Measurements from ENCODE around the gene MAST4.

The MAST4 gene

DNA sequence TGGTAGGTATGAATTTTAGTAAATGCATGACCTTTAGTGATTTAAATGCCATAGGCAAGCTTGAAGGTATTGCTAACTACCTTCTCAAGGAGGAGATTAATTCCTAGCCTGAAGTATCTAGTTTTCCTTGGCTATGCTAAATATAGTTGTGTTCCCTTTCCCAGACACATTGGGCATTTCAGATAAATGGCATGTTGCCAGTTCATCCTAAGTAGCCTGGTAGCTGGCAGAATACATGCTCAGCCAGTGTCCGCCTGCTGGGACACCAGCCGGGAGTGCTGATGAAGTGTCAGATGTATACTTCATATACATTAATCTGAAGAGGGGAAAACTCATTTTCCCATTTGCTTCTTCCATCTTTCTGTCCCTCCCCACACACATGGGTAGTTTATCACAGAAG is 196.9 kb downstream of the MAST4 start:
- Histone ChIP-seq H3K36me3 (ENCODE audit: control insufficient read depth in 2 of 2, insufficient read depth in 1 of 2, low read length in 2 of 2) (no peaks in the 10 kb centered on the region), H3K4me3 (ENCODE audit: low read depth, low read length) (no peak overlapping the region), H3K4me1 (ENCODE audit: control insufficient read depth, insufficient read depth, low read length) (no peaks in the 10 kb centered on the region), H3K9me3 (ENCODE audit: control insufficient read depth, insufficient read depth, low read depth, low read length) (no peaks in the 10 kb centered on the region), H3K27ac (ENCODE audit: extremely low read depth, low read depth, low read length) (no peak overlapping the region)
- ChIA-PET CTCF (no interaction called here), POLR2A (no interaction called here)
- TF ChIP-seq ZNF596 (tag by site-specific recombination; IDR thresholded peaks at IDR 0.05), result no peak
- TF ChIP-seq ZNF530 (tag by site-specific recombination; IDR thresholded peaks at IDR 0.05; ENCODE audit: low read depth), result no peak
- no peak for TF ChIP-seq ZNF830 (tag by site-specific recombination; IDR thresholded peaks at IDR 0.05; ENCODE audit: low read depth)
- TF ChIP-seq KLF8 (tag by site-specific recombination; IDR thresholded peaks at IDR 0.05), result no peak
- TF ChIP-seq ZNF624 (tag by site-specific recombination; IDR thresholded peaks at IDR 0.05), result no peak
- TF ChIP-seq ZNF112 (tag by site-specific recombination; IDR thresholded peaks at IDR 0.05), result no peak
- no peak for TF ChIP-seq ZNF394 (tag by site-specific recombination; IDR thresholded peaks at IDR 0.05; ENCODE audit: borderline replicate concordance)
- no peak for TF ChIP-seq BCL11A (tag by site-specific recombination; IDR thresholded peaks at IDR 0.05; ENCODE audit: low read depth)
- TF ChIP-seq KLF9 (tag by site-specific recombination; IDR thresholded peaks at IDR 0.05; ENCODE audit: low read depth), result no peak
- TF ChIP-seq ZBTB20 (tag by site-specific recombination; IDR thresholded peaks at IDR 0.05), result no peak
- TF ChIP-seq YY2 (tag by site-specific recombination; IDR thresholded peaks at IDR 0.05), result no peak
- no peak for TF ChIP-seq KLF7 (tag by site-specific recombination; IDR thresholded peaks at IDR 0.05; ENCODE audit: borderline replicate concordance)

GRCh38 chr5:66795682-66796081 is 199.5 kb downstream of the MAST4 start:
- ChIA-PET CTCF (interaction anchor here (1.3 to 1.6 kb wide), 3 partner anchors 10 to 489 kb away, joined by 4 to 7 read pairs (median 6); no protein-coding TSS in a partner anchor), POLR2A (no interaction called here)
- Histone ChIP-seq H3K27ac (ENCODE audit: extremely low read depth, low read depth, low read length) (no peak overlapping the region), H3K4me1 (ENCODE audit: control insufficient read depth, insufficient read depth, low read length) (no peaks in the 10 kb centered on the region), H3K4me3 (ENCODE audit: low read depth, low read length) (no peak overlapping the region), H3K9me3 (ENCODE audit: control insufficient read depth, insufficient read depth, low read depth, low read length) (no peaks in the 10 kb centered on the region), H3K36me3 (ENCODE audit: control insufficient read depth in 2 of 2, insufficient read depth in 1 of 2, low read length in 2 of 2) (no peaks in the 10 kb centered on the region)
- no peak for TF ChIP-seq ZBTB21 (tag by site-specific recombination; IDR thresholded peaks at IDR 0.05)

DNA sequence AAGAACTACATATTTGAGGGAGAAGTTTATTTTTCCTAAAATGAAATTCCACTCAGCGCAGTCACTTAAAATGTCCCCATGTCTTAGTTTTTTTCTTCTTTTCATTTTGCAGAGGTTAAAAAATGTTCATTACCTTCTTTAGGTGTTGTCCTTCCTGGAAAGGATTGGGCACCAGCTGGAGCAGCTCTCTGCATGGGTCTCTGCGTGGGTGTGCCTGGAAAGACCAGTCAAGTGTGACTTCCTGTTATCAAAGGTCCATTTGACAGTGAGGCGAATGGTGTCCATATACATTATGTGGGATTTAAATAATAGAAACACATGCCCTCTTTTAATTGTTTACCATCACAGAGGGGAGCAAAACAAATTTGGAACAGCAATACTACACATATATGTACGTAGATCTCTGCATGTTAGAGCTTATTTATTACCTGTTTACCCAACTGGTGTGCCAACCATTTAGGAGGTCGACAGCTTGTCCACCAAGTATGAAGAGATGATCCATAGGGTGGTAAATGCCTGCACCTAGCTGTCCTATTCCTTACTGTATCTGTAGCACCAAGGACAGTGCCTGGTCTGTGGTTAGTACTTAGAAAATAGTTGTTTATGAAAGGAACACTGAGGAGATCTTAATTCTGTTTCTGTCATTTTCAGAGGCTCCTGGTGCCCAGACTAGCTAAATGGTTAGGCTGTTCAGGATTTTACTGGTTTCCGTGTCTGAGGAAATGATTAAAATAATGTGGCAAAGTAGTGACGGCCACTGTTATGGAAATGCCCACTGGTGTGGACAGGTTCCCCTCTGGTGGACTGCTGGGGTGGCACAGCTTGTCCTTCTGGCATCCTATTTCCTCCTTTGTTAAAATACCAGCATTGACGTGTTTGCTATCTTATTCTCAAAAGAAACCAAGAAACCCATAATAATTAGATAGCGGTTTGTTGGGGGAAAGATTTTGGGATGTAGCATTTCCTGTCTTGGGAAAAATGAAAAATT is 200.4 kb downstream of the MAST4 start:
- Histone ChIP-seq H3K36me3 (ENCODE audit: control insufficient read depth in 2 of 2, insufficient read depth in 1 of 2, low read length in 2 of 2) (no peaks in the 10 kb centered on the region), H3K9me3 (ENCODE audit: control insufficient read depth, insufficient read depth, low read depth, low read length) (no peaks in the 10 kb centered on the region), H3K4me3 (ENCODE audit: low read depth, low read length) (no peak overlapping the region), H3K4me1 (ENCODE audit: control insufficient read depth, insufficient read depth, low read length) (no peaks in the 10 kb centered on the region), H3K27ac (ENCODE audit: extremely low read depth, low read depth, low read length) (no peak overlapping the region)
- CTCF ChIA-PET, result interaction anchor here (0.5 to 1.9 kb wide), 4 partner anchors 9 to 490 kb away, joined by 3 to 10 read pairs (median 6); no protein-coding TSS in a partner anchor
- peak; percentile 90 for TF ChIP-seq REST (tag by site-specific recombination; IDR thresholded peaks at IDR 0.05)
- TF ChIP-seq ZBTB48 (tag by site-specific recombination; IDR thresholded peaks at IDR 0.05), result no peak
- TF ChIP-seq PATZ1 (tag by site-specific recombination; IDR thresholded peaks at IDR 0.05), result no peak
- TF ChIP-seq, protein P1, sequence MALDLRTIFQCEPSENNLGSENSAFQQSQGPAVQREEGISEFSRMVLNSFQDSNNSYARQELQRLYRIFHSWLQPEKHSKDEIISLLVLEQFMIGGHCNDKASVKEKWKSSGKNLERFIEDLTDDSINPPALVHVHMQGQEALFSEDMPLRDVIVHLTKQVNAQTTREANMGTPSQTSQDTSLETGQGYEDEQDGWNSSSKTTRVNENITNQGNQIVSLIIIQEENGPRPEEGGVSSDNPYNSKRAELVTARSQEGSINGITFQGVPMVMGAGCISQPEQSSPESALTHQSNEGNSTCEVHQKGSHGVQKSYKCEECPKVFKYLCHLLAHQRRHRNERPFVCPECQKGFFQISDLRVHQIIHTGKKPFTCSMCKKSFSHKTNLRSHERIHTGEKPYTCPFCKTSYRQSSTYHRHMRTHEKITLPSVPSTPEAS (tag by site-specific recombination; IDR thresholded peaks at IDR 0.05), result no peak
- POLR2A ChIA-PET, result no interaction called here
